ENCODE results near the gene MAP4. TPM values are rescaled to one million over a fixed set of nuclear protein-coding genes. Genes with fewer than 3 reads are reported as not detected.

Gene MAP4
- total RNA-seq, 1 donor from 2014 or later = 166 TPM

DNA sequence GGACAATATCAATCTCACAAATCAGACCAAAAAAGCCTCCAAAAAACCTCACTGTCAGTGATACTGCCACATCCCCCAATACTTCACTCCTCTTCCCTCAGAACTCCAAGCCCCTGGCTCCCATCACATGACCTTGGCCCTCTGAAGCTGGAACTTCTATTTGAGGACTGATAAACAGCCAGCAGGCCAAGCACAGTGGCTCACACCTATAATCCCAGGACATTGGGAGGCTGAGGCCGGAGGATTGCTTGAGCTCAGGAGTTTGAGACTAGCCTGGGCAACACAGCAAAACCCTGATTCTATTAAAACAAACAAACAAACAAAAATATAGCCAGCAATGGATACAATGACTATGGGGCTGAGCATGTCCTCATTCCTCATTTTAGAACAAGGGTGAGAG is 55.2 kb downstream of the MAP4 start:
- Histone ChIP-seq H3K27ac (no peak overlapping the region), H3K27me3 (ENCODE audit: low read depth) (no peaks in the 10 kb centered on the region), H3K4me1 (peaks cover 13% of the 10 kb centered on the region), H3K4me3 (no peak overlapping the region), H3K9me3 (no peaks in the 10 kb centered on the region), H3K36me3 (no peaks in the 10 kb centered on the region)
- no peak for ATAC-seq
- intact Hi-C loops (cut with DNase I) = no loop called here
- DNase-seq = no peak
- TF ChIP-seq, protein P1, sequence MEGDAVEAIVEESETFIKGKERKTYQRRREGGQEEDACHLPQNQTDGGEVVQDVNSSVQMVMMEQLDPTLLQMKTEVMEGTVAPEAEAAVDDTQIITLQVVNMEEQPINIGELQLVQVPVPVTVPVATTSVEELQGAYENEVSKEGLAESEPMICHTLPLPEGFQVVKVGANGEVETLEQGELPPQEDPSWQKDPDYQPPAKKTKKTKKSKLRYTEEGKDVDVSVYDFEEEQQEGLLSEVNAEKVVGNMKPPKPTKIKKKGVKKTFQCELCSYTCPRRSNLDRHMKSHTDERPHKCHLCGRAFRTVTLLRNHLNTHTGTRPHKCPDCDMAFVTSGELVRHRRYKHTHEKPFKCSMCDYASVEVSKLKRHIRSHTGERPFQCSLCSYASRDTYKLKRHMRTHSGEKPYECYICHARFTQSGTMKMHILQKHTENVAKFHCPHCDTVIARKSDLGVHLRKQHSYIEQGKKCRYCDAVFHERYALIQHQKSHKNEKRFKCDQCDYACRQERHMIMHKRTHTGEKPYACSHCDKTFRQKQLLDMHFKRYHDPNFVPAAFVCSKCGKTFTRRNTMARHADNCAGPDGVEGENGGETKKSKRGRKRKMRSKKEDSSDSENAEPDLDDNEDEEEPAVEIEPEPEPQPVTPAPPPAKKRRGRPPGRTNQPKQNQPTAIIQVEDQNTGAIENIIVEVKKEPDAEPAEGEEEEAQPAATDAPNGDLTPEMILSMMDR (IDR thresholded peaks at IDR 0.05) = no peak

DNA sequence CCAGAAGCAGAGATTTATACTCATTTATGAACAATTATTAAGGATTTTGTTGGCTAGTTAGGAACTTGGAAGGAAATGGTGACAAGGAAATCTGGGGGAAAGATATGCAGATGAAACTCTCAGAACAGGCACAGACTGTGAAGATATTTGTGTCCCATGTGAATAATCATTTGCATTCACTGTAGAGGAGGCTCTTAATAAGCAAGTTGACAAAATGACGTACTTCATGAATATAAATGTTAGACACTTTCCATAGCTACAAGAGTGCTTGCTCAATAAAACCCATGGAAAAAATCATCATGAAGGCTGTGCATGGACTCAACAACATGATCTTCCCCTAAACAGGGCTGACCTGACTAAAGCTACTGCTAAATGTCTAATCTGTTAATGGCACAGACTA is 59.7 kb downstream of the MAP4 start:
- Histone ChIP-seq H3K4me3 (no peak overlapping the region), H3K27ac (no peak overlapping the region), H3K36me3 (no peaks in the 10 kb centered on the region), H3K9me3 (no peaks in the 10 kb centered on the region), H3K27me3 (ENCODE audit: low read depth) (no peaks in the 10 kb centered on the region), H3K4me1 (peaks cover 1% of the 10 kb centered on the region)
- TF ChIP-seq, protein P1 (IDR thresholded peaks at IDR 0.05) = no peak
- intact Hi-C loops (cut with DNase I) = no loop called here
- DNase-seq (no peak), ATAC-seq (no peak)

DNA sequence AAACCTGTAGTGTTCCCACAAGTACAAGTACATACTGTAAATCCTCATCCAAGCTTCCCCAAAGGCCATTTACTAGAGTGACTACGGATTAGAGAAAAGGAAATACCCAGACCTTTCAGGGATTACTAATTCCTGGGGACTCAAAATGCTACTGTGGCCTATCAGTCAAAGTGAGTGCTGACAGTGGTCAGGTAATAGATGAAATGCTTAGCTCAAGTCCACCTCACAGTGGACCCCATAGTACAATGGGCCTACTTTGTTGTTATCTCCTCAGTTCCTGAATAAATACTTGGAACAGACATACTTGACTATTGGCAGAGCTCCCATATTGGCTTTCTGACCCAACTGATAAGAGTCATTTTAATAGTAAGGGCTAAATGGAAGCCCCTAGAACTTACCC is 61.6 kb downstream of the MAP4 start:
- Histone ChIP-seq H3K27ac (no peak overlapping the region), H3K4me1 (no peaks in the 10 kb centered on the region), H3K4me3 (no peak overlapping the region), H3K36me3 (no peaks in the 10 kb centered on the region), H3K9me3 (no peaks in the 10 kb centered on the region), H3K27me3 (ENCODE audit: low read depth) (no peaks in the 10 kb centered on the region)
- no peak for DNase-seq
- ATAC-seq = peak in 1 of 2 donors; percentile 57
- TF ChIP-seq, protein P1 (IDR thresholded peaks at IDR 0.05) = no peak
- intact Hi-C loops (cut with DNase I) = no loop called here

DNA sequence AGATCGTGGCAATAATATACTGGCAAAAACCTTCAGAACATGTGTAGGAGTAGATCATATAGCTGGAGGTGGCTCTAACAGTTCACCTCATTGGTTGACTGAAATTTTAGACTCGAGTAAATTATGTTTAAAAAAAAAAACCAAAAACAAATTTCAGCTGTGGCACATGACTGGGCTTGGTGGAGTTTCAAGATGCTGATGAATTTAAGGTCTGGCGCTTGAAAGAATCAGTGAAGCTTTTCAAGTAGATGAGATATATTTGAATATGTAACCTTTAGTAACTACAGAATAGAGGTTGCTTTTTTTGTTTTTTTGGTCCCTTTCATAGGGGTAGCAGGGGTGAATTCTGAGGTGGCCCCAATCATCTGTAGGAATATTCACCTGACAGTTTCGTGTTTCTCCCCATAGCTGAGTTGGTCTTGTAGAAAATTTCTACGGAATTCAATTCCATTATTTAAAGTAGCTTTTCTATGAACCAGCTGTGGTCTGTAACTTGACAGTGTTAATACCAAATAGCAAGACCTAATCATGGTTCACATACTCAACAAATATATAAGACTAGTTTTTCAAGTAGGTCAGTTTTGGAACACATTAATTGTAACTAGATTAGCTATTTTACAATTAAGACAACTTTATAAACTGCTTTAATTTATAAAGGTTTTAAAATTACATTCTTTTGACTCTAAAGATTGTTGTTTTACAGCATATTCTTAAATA is 65.6 kb downstream of the MAP4 start:
- TF ChIP-seq, protein P1 (IDR thresholded peaks at IDR 0.05) = no peak
- intact Hi-C loops (cut with DNase I) = no loop called here
- no peaks in the 10 kb centered on the region for H3K4me1 ChIP-seq
- no peak overlapping the region for H3K4me3 ChIP-seq
- H3K9me3 ChIP-seq = no peaks in the 10 kb centered on the region
- DNase-seq (no peak), ATAC-seq (no peak)
- no peaks in the 10 kb centered on the region for H3K27me3 ChIP-seq (ENCODE audit: low read depth)
- no peaks in the 10 kb centered on the region for H3K36me3 ChIP-seq
- H3K27ac ChIP-seq = no peak overlapping the region

DNA sequence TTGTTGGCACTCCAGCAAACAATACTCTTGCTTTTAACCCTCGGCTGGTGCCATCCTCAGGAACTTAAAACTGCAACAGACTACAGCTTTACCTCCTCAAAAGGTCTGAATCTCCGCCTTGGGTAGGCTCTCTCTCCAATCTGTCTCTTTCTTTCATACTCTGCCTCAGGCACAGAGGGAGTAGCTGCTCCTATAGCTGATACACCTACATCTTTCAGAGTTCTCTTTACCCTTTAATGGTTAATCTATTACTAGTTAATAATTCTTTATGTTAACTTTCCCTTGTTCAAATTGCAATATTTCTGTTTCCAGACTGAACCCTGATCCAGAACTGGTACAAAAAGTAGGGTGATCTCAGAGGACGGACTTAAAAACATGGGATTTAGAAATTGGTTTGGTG is 66.2 kb downstream of the MAP4 start:
- intact Hi-C loops (cut with DNase I) = no loop called here
- Histone ChIP-seq H3K9me3 (no peaks in the 10 kb centered on the region), H3K27me3 (ENCODE audit: low read depth) (no peaks in the 10 kb centered on the region), H3K27ac (no peak overlapping the region), H3K4me3 (no peak overlapping the region), H3K4me1 (no peaks in the 10 kb centered on the region), H3K36me3 (no peaks in the 10 kb centered on the region)
- DNase-seq = no peak
- no peak for ATAC-seq
- TF ChIP-seq, protein P1 (IDR thresholded peaks at IDR 0.05) = no peak
